HG02970 (cell line): Measurements from ENCODE around the gene TTYH1.
A peak's percentile ranks its signal among the peaks of the same experiment; 100 is the strongest.
"Not testable (repeated sequence)": the region's sequence is repeated elsewhere in the genome, so short reads cannot be mapped to it uniquely, and the experiment has no call there.

Experiments used
- ATAC-seq: cut with Tn5 transposase; IDR thresholded peaks from one replicate; pipeline ENCODE4 v1.9.1; 2021; ENCODE audit warnings: mild to moderate bottlenecking, moderate library complexity, moderate number of reproducible peaks; ENCODE audit not compliant: unreplicated experiment, low FRiP score

TTYH1 gene

GRCh38 chr19:54457773-54458647, 42.7 kb downstream of the TTYH1 start:
- ATAC-seq = no peak

- no peak for ATAC-seq
These were observed 43.5 kb downstream of the TTYH1 start for GRCh38 chr19:54458648-54459281.

GRCh38 chr19:54459282-54460229, 44.3 kb downstream of the TTYH1 start:
- no peak for ATAC-seq

- no peak for ATAC-seq
These were observed 45.2 kb downstream of the TTYH1 start for GRCh38 chr19:54460230-54461005.

- ATAC-seq = no peak
These were observed 45.9 kb downstream of the TTYH1 start for GRCh38 chr19:54461210-54461609.

GRCh38 chr19:54461613-54462012, 46.3 kb downstream of the TTYH1 start:
- ATAC-seq = no peak

- no peak for ATAC-seq
These were observed 46.9 kb downstream of the TTYH1 start for GRCh38 chr19:54462047-54462654.

- peak; percentile 5 for ATAC-seq
These were observed 47.6 kb downstream of the TTYH1 start for GRCh38 chr19:54462655-54463530.

- peak; percentile 58 for ATAC-seq
These were observed 48.3 kb downstream of the TTYH1 start, which contains the start of gene LENG9 for GRCh38 chr19:54463531-54464043. Gene LENG9 (minus strand): TSS chr19:54463778. CDS start chr19:54463526, 252 bp downstream.

- peak; percentile 37 for ATAC-seq
These were observed 48.9 kb downstream of the TTYH1 start for GRCh38 chr19:54464044-54464629.

- ATAC-seq = peak; percentile 42
These were observed 49.6 kb downstream of the TTYH1 start for GRCh38 chr19:54464630-54465425.

- no peak for ATAC-seq
These were observed 50.3 kb downstream of the TTYH1 start for GRCh38 chr19:54465426-54466109.

GRCh38 chr19:54466110-54466480, 50.8 kb downstream of the TTYH1 start:
- not testable (repeated sequence) for ATAC-seq

GRCh38 chr19:54469496-54469934, 54.3 kb downstream of the TTYH1 start:
- ATAC-seq = no peak

- no peak for ATAC-seq
These were observed 55.1 kb downstream of the TTYH1 start for GRCh38 chr19:54470276-54470887.
